ENCODE measurements around the gene RAD51B. TPM values are rescaled to one million over a fixed set of nuclear protein-coding genes. Genes with fewer than 3 reads are reported as not detected.
A peak's percentile ranks its signal among the peaks of the same experiment; 100 is the strongest.

Gene RAD51B
- total RNA-seq, 2 donors from 2014 or later, result 37.0 to 49.7 TPM

DNA sequence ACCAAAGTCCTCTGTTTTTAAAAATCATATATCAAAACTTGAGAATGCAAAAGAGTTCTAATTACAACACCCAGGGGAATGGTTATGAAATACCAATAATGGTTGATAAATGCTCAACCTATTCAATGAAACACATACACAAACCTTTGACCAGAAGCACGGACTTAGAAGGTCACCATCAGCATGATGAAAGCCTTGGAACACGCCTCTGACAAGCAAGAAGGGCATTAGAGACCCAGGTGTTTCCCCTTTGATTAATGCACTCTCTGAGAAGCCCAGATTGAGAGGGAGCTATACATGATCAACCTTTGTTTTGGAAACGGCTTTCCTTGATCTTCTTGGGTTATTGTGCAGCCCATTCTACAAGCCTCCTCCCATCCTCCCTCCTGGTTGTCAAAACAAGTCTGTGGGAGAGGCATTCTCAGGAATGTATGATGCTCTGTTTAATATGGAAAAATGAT, 904.3 kb downstream of the RAD51B start:
- Mint-ChIP-seq H3K9me3 (peaks cover 4% of the 10 kb centered on the region), H3K27ac (no peak overlapping the region), H3K27me3 (no peaks in the 10 kb centered on the region), H3K36me3 (ENCODE audit: low read depth) (no peaks in the 10 kb centered on the region), H3K4me3 (no peak overlapping the region), H3K4me1 (peaks cover 25% of the 10 kb centered on the region)
- ATAC-seq (replicated peaks), result no peak

DNA sequence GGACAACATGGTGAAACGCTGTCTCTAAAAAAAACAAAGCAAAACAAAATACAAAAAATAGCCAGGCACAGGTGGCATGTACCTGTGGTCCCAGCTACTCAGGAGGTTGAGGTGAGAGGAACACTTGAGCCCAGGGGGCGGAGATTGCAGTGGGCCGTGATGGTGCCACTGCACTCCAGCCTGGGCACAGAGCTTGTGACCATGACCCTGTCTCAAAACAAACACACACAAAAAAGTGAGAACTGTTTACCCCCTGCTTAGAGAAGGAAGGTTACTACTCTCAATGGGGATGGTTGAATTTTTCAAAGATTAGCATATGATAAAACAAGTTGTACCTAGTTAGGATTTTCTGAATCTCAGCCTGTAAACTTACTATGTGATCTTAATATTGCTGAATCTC, 905.3 kb downstream of the RAD51B start:
- no peaks in the 10 kb centered on the region for H3K9me3 Mint-ChIP-seq
- no peak overlapping the region for H3K27ac Mint-ChIP-seq
- no peaks in the 10 kb centered on the region for H3K27me3 Mint-ChIP-seq
- no peak overlapping the region for H3K4me3 Mint-ChIP-seq
- H3K36me3 Mint-ChIP-seq (ENCODE audit: low read depth), result no peaks in the 10 kb centered on the region
- peaks cover 17% of the 10 kb centered on the region for H3K4me1 Mint-ChIP-seq
- no peak for ATAC-seq (replicated peaks)

DNA sequence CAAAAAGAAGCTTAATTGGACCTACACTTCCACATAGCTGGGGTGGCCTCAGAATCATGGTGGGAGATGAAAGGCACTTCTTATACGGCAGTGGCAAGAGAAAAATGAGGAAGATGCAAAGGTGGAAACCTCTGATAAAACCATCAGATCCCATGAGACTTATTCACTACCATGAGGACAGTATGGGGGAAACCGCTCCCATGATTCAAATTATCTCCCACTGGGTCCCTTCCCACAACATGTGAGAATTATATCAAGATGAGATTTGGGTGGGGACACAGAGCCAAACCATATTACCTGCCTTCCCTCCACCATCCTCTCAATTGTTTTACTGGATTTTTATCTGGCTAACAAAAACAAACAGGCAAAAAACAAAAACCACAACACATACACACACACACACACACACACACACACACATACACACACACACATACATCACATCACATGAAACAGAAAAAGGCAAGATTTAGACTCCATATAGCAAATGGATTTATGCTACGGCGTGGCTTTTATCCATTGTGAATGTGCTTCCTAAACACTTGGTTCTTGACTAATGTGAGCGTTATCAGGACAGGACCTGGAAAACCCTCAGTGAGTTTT, 906.6 kb downstream of the RAD51B start:
- Mint-ChIP-seq H3K4me1 (peaks cover 10% of the 10 kb centered on the region), H3K27ac (no peak overlapping the region), H3K36me3 (ENCODE audit: low read depth) (no peaks in the 10 kb centered on the region), H3K9me3 (no peaks in the 10 kb centered on the region), H3K4me3 (no peak overlapping the region), H3K27me3 (no peaks in the 10 kb centered on the region)
- ATAC-seq (replicated peaks), result no peak

DNA sequence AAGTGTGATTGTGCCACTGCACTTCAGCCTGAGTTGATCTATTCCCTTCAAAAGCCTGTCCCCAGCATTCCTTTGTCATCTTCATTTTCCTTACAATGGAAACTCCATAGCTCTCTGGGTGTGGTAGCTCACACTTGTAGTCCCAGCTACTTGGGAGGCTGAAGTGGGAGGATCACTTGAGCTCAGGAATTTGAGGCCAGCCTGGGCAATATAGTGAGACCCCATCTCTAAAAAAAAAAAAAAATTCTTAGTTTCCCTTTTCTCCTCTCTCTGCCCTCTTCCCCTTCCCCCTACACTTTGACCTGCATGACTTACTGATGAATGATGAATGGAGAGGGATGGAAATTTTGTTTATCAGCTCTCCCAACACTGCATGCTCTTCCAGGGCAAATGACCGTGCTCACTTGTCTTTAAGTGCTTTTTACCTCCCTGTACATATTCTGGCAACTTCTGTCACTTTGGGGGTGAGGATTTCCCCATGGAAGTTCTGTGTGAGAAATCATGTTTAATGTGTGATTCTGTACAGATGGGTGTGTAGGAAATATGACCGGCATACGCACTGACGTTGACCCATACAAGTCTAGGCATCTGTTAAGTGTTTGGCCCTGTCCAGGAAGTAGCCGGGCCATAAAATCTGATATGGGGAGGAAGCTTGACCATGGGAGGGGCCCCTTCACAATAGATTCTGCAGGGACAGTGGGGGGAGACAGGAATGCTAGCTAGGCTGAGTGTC, 907.9 kb downstream of the RAD51B start:
- no peak for ATAC-seq (replicated peaks)
- no peak overlapping the region for H3K4me3 Mint-ChIP-seq
- H3K27ac Mint-ChIP-seq, result no peak overlapping the region
- H3K27me3 Mint-ChIP-seq, result no peaks in the 10 kb centered on the region
- H3K9me3 Mint-ChIP-seq, result no peaks in the 10 kb centered on the region
- peaks cover 10% of the 10 kb centered on the region for H3K4me1 Mint-ChIP-seq
- H3K36me3 Mint-ChIP-seq (ENCODE audit: low read depth), result no peaks in the 10 kb centered on the region

DNA sequence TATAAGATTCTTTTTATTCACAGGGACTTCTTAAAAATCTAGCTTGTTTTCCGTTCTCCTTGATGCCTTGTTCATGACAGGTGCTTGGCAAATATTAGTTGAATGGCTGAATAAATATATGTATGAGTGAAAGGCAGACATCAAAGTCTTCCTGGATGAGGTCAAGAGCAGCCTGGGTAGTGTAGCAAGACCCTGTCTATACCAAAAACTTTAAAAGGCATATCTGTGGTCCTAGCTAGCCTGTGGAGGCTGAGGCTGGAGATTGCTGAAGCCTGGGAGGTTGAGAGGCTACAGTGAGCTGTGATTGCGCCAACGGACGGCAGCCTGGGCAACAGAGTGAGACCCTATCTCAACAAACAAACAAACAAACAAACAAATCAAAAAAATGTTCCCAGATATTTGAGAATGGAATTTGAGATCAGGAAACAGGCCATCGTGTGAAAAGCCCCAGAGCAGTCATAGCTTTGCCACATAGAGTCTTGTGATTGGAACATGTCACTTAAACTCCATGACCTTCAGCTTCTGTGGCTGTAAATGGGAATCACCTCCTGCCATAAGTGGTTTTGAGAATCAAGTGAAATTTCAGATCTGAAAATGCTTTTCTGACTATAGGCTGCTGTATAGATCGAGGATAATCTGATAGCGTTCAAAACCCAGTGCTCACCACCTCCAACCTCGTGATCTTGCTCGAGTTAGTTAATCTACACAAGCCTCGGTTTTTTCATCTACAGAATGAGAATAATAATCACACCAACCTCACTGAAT, 908.9 kb downstream of the RAD51B start:
- no peaks in the 10 kb centered on the region for H3K9me3 Mint-ChIP-seq
- H3K27me3 Mint-ChIP-seq, result no peaks in the 10 kb centered on the region
- peak; percentile 46 for ATAC-seq (replicated peaks)
- H3K4me1 Mint-ChIP-seq, result peaks cover 18% of the 10 kb centered on the region
- no peak overlapping the region for H3K27ac Mint-ChIP-seq
- H3K4me3 Mint-ChIP-seq, result no peak overlapping the region
- no peaks in the 10 kb centered on the region for H3K36me3 Mint-ChIP-seq (ENCODE audit: low read depth)

DNA sequence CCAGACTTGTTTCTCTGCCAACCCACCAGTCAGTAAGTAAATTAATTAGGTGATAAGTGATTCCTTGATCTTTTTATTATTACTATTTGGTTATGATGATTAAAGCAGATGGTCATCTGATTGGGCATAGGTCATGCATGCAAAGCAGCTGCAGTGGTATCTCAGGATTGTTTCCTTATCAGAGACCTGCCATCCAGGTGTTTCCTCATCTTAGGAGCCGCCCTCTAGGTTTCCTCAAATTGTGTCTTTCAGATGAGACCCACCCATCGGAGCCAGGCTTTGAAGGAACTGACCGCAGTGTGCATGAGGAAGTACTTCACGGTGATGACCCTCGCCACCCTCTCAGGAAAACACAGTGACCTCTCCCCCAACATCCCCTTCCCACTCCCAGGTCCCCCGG, 910.0 kb downstream of the RAD51B start:
- peaks cover 21% of the 10 kb centered on the region for H3K4me1 Mint-ChIP-seq
- H3K4me3 Mint-ChIP-seq, result no peak overlapping the region

DNA sequence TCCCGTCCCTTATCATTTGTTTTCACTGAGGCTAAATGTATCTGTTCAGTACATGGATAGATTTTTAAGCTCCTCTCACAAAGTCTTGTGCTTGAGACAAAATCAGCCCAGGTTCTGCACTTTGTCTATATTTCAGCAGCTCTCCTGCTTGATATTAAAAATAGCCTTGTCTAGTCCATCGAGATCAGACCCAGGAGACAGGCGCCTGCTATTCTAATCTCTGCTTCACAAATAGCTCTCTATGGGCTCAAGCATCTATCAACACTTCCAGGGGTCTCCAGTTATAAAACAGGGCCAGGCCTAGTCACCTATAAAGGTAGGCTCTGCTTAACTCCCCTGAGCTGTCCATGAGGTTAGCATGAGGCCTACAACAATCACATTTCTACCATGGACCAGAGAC, 910.8 kb downstream of the RAD51B start:
- H3K27ac Mint-ChIP-seq, result peak overlapping the region; percentile 51

More for the DNA sequence above, 910.0 kb downstream of the RAD51B start:
- no peak overlapping the region for H3K27ac Mint-ChIP-seq
- no peak for ATAC-seq (replicated peaks)
- H3K27me3 Mint-ChIP-seq, result no peaks in the 10 kb centered on the region
- no peaks in the 10 kb centered on the region for H3K36me3 Mint-ChIP-seq (ENCODE audit: low read depth)
- H3K9me3 Mint-ChIP-seq, result no peaks in the 10 kb centered on the region

DNA sequence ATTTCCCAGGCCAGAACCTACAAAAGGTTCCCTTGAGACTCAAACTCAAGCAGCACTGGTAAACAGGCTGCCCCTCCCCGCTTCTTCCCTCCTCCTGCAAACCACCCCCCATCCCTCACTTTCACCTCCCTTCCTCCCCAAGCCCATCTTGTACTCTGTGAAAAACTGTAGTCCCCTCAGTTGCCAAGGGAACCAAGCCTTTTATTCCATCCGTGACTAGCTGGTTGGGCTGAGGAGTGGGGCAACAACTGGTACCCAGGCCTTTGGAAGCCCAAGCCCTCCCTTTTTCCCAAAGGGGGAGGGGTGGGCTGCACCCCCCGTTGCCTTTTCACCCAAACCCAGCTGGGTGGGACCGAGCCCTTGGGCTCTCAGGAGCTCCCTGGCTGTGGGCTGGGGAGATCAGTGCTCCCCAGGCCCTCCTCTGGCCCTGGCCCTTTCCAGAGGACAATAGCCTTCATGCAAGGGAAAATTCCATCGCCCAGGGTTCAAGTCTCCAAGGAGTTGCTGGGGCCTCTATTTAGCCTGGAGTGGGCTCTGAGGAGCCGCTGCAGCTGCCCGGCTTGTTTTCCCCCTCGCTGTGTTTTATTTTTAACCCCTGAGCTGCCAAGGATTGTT, 911.3 kb downstream of the RAD51B start:
- H3K4me1 Mint-ChIP-seq, result peaks cover 26% of the 10 kb centered on the region

More for the DNA sequence above, 910.8 kb downstream of the RAD51B start:
- ATAC-seq (replicated peaks), result no peak
- Mint-ChIP-seq H3K9me3 (no peaks in the 10 kb centered on the region), H3K4me3 (peak overlapping the region; percentile 9), H3K36me3 (ENCODE audit: low read depth) (no peaks in the 10 kb centered on the region), H3K27me3 (no peaks in the 10 kb centered on the region), H3K4me1 (peaks cover 24% of the 10 kb centered on the region)

DNA sequence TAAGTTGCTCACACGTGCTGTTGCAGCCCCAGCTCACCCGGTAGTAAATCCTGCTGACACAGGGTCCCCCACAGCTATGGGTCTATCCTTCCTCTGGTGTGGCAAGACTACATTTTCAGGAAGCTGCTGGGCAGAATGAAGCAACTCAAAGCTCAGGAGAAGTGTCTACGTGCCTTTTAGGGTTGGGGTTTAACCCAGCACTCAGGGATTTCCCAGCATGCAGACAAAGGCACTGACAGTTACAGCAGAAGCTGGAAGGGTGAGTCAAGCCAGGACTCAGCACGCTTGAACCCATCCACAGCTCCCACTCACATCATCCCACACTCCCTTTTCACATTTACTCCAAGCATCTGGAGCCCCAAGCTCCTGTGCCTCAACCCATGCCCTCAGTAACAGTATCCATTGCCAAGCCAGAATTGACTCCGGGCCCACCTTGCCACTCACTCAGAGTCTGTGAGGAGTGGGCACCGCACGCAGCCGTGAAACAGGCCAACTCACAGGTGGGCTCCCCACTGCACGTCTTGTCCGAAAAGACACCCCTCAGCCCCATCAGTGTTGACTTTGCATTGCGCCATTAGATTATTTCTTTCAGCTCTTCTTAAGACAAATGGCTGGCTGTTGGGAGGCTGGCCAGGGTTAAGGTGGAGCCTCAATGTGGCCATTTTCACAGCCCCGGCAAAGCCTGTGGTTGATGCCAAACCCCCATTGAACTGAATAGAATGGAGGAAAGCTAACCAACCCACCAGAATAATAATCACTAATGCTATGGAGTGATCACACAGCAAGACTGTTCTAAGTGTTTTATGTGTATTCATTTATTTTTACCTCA, 913.7 kb downstream of the RAD51B start:
- no peaks in the 10 kb centered on the region for H3K9me3 Mint-ChIP-seq
- no peaks in the 10 kb centered on the region for H3K36me3 Mint-ChIP-seq (ENCODE audit: low read depth)
- peaks cover 28% of the 10 kb centered on the region for H3K4me1 Mint-ChIP-seq
- H3K27ac Mint-ChIP-seq, result peak overlapping the region; percentile 76
- peak overlapping the region; percentile 78 for H3K4me3 Mint-ChIP-seq
- peak; percentile 85 for ATAC-seq (replicated peaks)
- H3K27me3 Mint-ChIP-seq, result no peaks in the 10 kb centered on the region

More for the DNA sequence above, 911.3 kb downstream of the RAD51B start:
- Mint-ChIP-seq H3K27me3 (no peaks in the 10 kb centered on the region), H3K4me3 (peak overlapping the region; percentile 9), H3K9me3 (no peaks in the 10 kb centered on the region), H3K36me3 (ENCODE audit: low read depth) (no peaks in the 10 kb centered on the region), H3K27ac (peak overlapping the region; percentile 51)
- ATAC-seq (replicated peaks), result no peak

DNA sequence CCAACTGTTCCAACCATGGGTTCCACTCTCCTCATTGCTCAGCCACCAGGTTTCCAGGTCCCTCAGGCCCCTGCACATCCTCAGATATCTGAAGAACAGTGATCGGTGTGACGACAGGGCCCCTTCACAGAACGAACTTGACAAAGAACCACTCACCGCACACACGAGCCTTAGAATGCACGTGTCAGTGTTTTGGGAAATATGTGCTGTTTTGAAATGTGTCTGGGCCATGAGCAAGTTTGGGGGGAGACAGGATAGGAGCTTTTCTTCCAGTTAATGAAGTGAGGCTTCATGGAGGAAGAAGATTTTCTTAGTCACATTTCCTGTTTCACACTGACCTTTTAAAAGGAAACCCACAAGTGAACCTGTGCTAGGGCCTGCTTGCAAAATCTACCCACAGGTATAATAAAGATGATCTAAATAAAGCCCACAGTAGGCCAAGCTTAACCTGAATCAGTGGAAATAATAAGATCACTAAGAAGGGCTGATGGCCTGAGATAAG, 914.7 kb downstream of the RAD51B start:
- peaks cover 21% of the 10 kb centered on the region for H3K4me1 Mint-ChIP-seq
- no peaks in the 10 kb centered on the region for H3K36me3 Mint-ChIP-seq (ENCODE audit: low read depth)
- ATAC-seq (replicated peaks), result peak; percentile 75
- H3K4me3 Mint-ChIP-seq, result peak overlapping the region; percentile 78
- H3K9me3 Mint-ChIP-seq, result no peaks in the 10 kb centered on the region
- no peaks in the 10 kb centered on the region for H3K27me3 Mint-ChIP-seq
- H3K27ac Mint-ChIP-seq, result peak overlapping the region; percentile 76

DNA sequence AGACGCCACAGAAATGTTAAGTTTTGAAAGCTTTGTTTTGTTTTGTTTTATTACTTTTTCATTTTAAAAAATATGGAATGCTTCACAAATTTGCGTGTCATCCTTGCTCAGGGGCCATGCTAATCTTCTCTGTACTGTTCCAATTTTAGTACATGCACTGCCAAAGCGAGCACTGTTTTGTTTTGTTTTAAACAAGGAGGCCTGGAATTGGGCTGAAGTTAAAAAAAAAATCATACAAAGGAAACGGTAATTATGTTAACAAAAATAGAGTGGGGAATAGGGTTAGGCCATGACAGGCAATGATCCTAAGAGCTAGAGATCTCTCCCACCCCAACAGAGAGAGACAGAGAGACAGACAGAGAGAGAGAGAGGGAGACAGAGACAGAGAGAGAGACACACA, 916.3 kb downstream of the RAD51B start:
- Mint-ChIP-seq H3K9me3 (no peaks in the 10 kb centered on the region), H3K27ac (peak overlapping the region; percentile 34), H3K36me3 (ENCODE audit: low read depth) (no peaks in the 10 kb centered on the region), H3K4me1 (peaks cover 26% of the 10 kb centered on the region), H3K4me3 (no peak overlapping the region), H3K27me3 (no peaks in the 10 kb centered on the region)
- no peak for ATAC-seq (replicated peaks)

DNA sequence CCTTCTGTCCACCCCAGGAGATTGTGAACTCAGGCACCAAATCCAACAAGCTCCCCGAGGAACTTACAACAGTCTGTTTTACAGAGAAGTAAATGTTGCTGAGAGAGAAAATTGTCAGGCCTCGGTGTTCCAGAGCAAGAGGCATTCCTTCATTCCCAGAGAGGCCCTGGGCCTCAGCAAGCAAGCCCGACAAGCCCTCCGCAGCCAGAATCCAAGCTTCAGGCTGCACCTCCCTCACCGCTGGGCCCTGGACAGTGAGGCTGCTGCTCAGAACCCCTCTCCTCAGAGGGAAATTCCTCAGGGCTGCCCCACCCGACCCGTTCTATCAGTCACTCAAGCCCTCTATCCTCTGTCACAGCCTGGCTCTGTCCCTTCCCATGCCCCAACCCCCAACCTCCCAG, 916.9 kb downstream of the RAD51B start:
- ATAC-seq (replicated peaks), result no peak

DNA sequence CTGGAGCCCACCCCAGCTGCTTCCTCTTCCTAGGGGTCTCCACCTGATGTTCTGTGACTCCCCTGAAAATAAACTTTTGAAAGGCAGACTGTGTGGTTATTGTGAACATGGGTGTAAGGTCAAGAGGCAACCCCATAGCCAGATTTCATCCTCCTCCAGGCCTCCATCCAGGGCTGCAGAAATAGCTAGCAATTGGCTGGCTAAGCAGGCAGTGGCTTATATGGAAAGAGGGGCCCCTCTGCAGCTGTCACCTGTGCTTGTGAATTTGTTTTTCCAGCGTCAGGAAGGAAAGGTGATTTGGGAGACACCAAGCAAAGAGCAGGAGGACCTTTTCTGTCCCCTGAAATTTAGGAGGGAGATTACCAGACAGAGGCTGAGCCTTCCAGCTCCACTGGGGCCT, 917.5 kb downstream of the RAD51B start:
- H3K4me1 Mint-ChIP-seq, result peaks cover 26% of the 10 kb centered on the region
- no peak for ATAC-seq (replicated peaks)
- no peaks in the 10 kb centered on the region for H3K27me3 Mint-ChIP-seq
- H3K27ac Mint-ChIP-seq, result peak overlapping the region; percentile 34
- H3K4me3 Mint-ChIP-seq, result no peak overlapping the region
- no peaks in the 10 kb centered on the region for H3K36me3 Mint-ChIP-seq (ENCODE audit: low read depth)
- peaks cover 4% of the 10 kb centered on the region for H3K9me3 Mint-ChIP-seq

More for the DNA sequence above, 916.9 kb downstream of the RAD51B start:
- Mint-ChIP-seq H3K27me3 (no peaks in the 10 kb centered on the region), H3K4me3 (no peak overlapping the region), H3K27ac (peak overlapping the region; percentile 34), H3K4me1 (peaks cover 26% of the 10 kb centered on the region), H3K9me3 (peaks cover 4% of the 10 kb centered on the region), H3K36me3 (ENCODE audit: low read depth) (no peaks in the 10 kb centered on the region)

Data from activated T-helper 17 cell treated with anti-CD3 and anti-CD28 coated beads, Interleukin-2, amount 50 U/mL, for 72 hours (primary cell).